ENCODE data around the gene ACR.
"Not testable (repeated sequence)": the region's sequence is repeated elsewhere in the genome, so short reads cannot be mapped to it uniquely, and the experiment has no call there.

The ACR gene

DNA sequence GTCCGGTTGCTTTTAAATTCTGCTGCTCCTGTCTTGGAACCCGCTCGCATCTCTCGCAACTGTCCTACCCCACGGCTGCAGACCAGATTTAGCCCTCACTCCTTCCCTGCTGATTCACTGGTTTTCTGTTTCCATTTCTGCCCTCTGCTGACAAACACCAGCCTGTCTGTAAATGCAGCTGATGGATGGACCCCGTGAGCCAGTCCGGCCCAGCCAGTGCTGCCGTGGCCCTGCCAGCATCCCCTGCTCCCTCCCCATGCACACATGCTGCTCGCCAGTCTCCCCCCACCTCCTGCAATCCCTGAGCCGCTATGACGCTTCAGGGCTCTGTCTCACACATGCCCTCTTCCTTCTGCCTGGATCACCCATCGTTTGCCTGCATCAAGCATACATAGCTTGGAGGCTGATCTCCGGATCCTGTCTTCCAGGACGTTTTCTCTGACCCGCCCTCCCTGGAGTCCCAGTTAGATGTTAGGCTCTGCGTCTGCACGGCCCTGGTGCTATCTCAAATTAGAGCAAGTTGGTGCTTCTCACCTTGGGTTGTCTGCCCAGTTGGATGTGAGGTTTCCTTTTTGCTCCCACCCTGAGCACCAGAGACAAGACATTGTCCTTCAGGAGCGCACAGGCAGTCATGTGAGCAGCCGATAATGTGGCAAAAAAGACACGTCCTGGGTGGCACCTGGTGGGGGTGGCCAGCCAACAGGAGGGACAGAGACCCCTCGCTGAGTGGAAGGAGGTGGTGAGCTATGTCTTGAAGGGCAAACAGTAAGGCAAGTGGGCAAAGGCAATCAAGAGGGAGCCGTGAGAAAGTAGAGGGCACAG lies 4.3 kb upstream of the ACR start:
- peak; percentile 31 for DNase-seq

GRCh38 chr22:50734343-50734771 lies 3.6 kb upstream of the ACR start:
- DNase-seq: no peak

DNA sequence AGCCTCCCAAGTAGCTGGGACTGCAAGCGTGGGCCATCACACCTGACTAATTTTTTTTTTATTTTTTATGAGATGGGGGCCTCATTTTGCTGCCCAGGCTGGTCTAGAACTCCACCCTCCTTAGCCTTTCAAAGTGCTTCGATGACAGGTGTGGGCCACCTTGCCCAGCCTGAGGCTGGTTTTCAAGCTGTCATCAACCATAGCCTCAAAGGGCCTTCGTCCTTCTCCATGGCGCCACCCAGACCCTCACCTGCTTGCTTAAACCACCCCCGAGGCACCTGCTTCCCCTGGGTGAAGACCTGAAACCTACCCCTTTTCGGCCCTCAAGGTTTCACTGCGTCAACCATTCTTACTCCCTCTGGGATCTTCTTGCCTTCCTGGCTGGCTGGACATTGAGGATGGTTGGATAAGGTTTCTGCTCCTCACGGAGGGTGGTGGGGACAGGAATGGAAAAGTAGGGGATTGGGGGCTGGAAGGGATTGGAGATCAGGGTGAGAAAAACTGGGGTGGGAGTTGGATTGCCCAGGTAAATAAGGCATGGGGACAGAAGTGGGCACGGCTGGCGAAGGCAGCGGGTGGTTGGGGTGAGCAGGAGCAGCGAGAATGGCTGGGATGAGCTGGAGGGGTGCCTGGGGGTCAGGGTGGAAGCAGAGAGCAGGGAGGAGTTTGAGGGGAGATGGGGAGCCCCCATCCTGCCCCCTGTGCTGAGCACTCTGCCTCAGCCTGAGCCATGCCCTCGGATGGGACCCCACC lies 2.8 kb upstream of the ACR start:
- DNase-seq: no peak

DNA sequence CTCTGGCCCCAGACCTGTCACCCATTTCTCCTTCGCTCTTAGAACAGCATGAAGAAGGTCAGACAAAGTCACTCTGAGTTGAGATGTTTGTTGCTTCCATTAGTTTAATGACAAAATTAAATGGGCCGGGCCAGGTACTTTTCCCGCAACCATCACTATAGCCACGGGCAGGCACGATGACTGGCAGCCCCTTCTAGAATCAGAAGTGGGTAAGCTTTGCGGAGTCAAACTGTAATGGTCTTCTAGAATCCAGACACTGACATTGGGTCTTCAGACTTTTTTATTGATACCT lies 2.3 kb upstream of the ACR start:
- DNase-seq: no peak

GRCh38 chr22:50738649-50739227 lies 734 bp downstream of the ACR start:
- DNase-seq: no peak

- DNase-seq: no peak
These were observed 1.3 kb downstream of the ACR start for GRCh38 chr22:50739279-50739691.

- DNase-seq: no peak
These were observed 1.9 kb downstream of the ACR start for GRCh38 chr22:50739894-50740293.

DNA sequence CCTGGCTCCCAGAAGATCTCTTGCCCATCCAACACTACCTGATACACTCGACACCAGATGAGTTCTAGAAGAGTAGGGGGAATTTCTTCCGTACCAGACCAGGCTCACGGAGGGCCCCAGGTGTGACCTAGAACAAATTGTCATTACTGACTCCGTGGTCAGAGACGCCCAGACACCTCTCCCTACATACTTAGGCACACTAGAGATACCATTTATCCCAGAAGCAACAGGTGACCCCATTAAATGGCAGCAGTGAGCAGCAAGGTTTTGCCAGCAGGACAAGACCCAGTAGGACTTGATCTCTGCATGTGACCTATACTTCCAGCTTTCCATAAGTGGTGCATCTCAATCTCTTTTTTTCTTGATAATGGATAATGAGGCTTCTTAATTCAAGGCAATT lies 2.7 kb downstream of the ACR start:
- DNase-seq: not testable (repeated sequence)

GRCh38 chr22:50744424-50744823 lies 6.4 kb downstream of the ACR start:
- not testable (repeated sequence) for DNase-seq

GRCh38 chr22:50747521-50747920 lies 9.5 kb downstream of the ACR start:
- DNase-seq: not testable (repeated sequence)

GRCh38 chr22:50748630-50749029 lies 10.6 kb downstream of the ACR start:
- not testable (repeated sequence) for DNase-seq

DNA sequence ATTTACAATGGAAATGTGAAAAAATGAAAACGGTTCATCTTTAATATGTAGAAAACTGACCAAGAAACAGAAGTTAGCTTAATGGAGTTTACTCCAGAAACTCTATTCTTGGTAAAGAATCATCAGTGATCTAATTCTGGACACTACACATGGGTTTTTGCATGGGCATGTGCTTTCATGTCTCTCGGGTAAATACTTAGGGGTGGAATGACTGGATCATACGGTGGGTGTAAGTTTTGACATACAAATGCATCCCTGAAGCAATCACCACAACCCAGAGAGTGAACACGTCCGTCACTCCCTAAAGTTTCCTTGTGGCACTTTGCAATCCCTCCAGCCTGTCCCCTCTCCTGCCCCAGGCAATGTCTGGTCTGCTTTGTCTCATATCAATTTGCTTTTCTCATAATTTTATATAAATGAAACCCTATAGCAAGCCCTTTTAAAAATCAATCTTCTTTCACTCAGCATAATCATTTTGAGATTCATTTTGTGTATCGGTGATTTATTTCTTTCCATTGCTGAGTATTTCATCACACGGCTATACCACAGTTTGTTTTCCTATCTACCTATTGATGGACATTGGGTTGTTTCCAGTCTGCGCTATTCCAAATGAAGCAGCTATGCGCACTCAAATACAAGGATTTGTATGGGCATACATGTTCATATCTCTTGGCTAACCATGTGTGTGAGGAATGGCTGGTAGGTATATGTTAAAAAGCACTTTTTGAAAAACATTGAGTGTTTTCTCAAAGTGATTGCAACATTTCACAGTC lies 11.5 kb downstream of the ACR start:
- not testable (repeated sequence) for DNase-seq

DNA sequence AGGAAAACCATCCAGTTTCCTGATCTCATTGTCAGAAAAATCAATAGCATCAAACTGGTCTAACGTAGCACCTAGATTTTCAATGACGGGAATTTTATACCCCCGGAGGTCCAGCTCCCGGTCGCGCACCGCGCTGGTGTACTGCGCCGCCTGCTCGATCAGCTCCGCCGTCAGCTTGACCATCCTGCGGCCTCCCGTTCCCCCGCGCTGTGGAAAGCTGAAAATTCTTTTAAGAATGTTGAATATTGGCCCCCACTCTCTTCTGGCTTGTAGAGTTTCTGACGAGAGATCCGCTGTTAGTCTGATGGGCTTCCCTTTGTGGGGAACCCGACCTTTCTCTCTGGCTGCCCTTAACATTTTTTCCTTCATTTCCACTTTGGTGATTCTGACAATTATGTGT lies 17.2 kb downstream of the ACR start:
- DNase-seq: not testable (repeated sequence)

DNA sequence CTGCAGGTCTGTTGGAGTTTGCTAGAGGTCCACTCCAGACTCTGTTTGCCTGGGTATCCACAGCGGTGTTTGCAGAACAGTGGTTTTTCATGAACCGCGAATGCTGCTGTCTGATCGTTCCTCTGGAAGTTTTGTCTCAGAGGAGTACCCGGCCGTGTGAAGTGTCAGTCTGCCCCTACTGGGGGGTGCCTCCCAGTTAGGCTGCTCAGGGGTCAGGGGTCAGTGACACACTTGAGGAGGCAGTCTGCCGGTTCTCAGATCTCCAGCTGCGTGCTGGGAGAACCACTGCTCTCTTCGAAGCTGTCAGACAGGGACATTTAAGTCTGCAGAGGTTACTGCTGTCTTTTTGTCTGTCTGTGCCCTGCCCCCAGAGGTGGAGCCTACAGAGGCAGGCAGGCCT lies 18.4 kb downstream of the ACR start:
- DNase-seq: not testable (repeated sequence)

DNA sequence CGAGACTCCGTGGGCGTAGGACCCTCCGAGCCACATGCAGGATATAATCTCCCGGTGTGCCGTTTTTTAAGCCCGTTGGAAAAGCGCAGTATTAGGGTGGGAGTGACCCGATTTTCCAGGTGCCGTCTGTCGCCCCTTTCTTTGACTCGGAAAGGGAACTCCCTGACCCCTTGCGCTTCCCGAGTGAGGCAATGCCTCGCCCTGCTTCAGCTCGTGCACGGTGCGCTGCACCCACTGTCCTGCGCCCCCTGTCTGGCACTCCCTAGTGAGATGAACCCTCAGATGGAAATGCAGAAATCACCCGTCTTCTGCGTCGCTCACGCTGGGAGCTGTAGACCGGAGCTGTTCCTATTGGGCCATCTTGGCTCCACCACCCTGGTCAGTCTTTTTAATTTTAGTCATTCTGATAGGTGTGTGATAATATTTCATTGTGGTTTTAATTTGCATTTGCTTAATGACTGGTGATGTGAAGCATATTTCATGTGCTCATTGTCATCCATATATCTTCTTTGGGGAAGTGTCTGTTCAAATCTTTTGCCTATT lies 19.0 kb downstream of the ACR start:
- peak; percentile 17 for DNase-seq

DNA sequence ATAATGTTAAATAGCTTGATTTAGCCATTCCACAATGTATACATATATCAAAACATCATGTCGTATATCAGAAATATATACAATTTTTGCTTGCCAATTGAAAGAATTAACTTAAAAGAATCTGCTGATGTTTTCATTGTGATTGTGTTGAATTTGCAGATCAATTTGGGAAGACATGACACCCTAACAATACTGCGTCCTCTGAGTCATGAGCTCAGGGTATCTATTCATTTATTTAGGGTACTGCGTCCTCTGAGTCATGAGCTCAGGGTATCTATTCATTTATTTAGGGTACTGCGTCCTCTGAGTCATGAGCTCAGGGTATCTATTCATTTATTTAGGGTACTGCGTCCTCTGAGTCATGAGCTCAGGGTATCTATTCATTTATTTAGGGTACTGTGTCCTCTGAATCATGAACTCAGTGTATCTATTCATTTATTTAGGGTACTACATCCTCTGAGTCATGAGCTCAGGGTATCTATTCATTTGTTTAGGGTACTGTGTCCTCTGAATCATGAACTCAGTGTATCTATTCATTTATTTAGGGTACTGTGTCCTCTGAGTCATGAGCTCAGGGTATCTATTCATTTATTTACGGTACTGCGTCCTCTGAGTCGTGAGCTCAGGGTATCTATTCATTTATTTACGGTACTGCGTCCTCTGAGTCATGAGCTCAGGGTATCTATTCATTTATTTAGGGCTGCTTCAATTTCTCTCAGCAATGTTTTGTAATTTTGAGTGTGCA lies 21.8 kb downstream of the ACR start:
- DNase-seq: peak; percentile 68

- DNase-seq: not testable (repeated sequence)
These were observed 23.8 kb downstream of the ACR start for GRCh38 chr22:50761829-50762228.

DNA sequence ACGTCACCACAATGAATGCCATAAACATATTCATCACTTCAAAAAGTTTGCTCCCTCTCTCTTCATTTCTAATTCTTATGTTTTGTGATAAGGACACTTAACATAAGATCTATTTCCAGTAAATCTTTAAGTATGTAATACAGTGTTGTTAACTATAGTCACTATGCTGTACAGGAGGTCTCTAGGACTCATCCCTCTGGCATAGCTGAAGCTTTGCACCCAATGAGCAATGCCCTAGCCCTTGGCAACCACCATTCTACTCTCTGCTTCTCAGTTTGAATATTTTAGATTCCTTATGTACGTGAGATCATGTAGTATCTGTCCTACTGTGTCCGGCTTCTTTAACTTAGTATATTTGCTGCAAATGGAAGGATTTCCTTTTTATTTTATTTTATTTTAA lies 26.3 kb downstream of the ACR start:
- DNase-seq: not testable (repeated sequence)

DNA sequence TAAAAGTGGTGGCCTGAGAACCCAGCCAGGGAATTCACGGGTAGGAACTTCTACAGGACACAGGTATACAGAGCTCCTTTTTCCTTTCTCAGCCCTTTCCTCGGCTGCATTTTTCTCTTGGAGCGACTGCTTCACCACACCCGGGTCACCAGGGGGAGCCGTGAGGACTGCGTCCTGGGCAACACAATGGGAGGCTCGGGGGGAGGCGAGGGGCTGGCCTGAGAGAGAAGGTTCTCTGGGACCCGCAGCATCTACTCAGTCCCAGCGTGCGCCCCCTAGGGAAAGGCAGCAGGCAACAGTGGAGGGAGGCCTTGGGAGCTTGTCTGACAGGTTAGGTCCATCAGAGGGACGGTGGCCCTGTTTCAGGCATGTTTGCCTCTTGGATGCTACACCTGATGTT lies 37.1 kb downstream of the ACR start:
- DNase-seq: peak; percentile 70

DNA sequence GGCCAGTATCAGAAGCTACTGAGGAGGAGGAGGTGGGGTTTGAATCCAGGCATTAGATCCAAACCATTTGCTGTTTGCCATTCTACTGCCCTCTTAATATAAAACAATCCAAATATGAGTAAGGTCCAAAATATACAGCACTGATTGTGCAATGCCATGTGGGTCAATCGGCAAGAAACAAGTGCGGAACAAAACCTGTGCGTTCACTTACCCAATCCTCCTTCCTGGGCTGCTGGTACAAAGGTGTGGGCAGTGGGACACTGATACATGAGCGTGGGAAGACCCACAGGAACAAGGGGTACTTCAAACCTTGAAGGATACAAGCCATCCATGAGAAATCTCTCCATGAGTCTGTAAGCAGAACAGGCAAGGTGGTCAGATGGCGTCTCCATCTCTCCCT lies 39.6 kb downstream of the ACR start:
- DNase-seq: not testable (repeated sequence)

DNA sequence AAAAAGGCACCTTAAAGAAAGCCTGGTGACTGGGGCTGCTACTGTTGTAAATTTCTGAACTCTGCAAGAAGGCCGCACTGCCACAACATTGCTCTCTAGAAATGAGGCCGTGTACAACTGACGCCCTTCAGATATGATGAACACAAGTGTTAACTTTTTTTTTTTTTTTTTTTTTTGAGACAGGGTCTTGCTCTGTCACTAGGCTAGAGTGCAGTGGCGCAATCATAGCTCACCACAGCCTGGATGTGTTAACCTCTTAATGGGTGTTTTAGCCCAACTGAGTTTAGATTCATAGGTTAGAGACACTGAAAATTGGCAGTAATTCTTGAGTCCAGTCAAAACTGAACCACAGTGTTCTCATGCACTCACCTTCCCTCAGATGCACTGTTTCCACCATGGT lies 42.2 kb downstream of the ACR start:
- not testable (repeated sequence) for DNase-seq

- DNase-seq: not testable (repeated sequence)
These were observed 44.2 kb downstream of the ACR start for GRCh38 chr22:50782253-50782652.
